ENCODE measurements around the gene SCYGR4.
"Not testable (repeated sequence)": the region's sequence is repeated elsewhere in the genome, so short reads cannot be mapped to it uniquely, and the experiment has no call there.

Gene SCYGR4

DNA sequence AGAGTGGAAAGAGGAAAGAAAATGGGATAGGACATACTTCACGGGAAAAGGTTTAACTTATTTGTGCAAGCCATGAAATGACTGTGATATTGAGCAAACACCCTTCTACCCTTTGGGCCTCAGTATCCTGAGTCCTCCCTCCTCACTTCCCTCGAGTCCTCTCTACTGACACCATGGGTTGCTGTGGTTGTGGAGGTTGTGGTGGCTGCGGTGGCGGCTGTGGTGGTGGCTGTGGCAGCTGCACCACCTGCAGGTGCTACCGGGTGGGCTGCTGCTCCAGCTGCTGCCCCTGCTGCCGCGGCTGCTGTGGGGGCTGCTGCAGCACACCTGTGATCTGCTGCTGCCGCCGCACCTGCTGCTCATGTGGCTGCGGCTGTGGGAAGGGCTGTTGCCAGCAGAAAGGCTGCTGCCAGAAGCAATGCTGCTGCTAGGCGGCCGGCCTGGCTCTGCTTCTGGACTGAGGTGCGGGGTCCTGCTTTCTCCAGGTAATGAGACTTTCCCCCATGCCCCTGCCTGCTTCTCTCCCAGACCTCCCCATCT is 49.4 kb downstream of the SCYGR4 start, which contains the start of gene SCYGR5:
SCYGR5 (plus strand) TSS at position 174 of the 540 bp plus-strand sequence; CDS start at position 174, 0 bp downstream.
- not testable (repeated sequence) for DNase-seq (ENCODE audit: low read depth, low spot score)
